GM23338 (cell line): ENCODE measurements around the gene IGF1. TPM values are rescaled to one million over a fixed set of nuclear protein-coding genes. Genes with fewer than 3 reads are reported as not detected.

Source experiments
- ATAC-seq: fragments of 200-7000 bp; cut with Tn5 transposase; 3 replicates; pipeline ENCODE4 v1.9.1; 2020
- DNase-seq: peaks from one replicate; pipeline ENCODE4 v3.0.0-alpha.2; 2015; ENCODE audit warnings: low spot score
- H2AFZ ChIP-seq: fragments of 200-600 bp; sonication (generic); 2 replicates; pipeline ENCODE4 v1.8.0; 2016; ENCODE audit warnings: antibody characterized with exemption, mild to moderate bottlenecking, moderate library complexity
- H3F3A ChIP-seq: fragments of 200-600 bp; sonication (generic); replicated peaks from 2 replicates; pipeline ENCODE4 v1.8.0; 2017; ENCODE audit warnings: antibody characterized with exemption, mixed run types, low read depth
- H3K27ac ChIP-seq: fragments of 200-600 bp; sonication (generic); 2 replicates; pipeline ENCODE4 v1.6.1; 2016; ENCODE audit warnings: low read depth
- H3K27me3 ChIP-seq: fragments of 200-600 bp; sonication (generic); 2 replicates; pipeline ENCODE4 v1.8.0; 2016; ENCODE audit warnings: mild to moderate bottlenecking, mixed run types, moderate library complexity; ENCODE audit not compliant: insufficient read depth
- H3K36me3 ChIP-seq: fragments of 200-600 bp; sonication (generic); 2 replicates; pipeline ENCODE4 v1.8.0; 2016; ENCODE audit warnings: mild to moderate bottlenecking; ENCODE audit not compliant: insufficient read depth
- H3K4me1 ChIP-seq: fragments of 200-600 bp; sonication (generic); 2 replicates; pipeline ENCODE4 v1.8.0; 2016; ENCODE audit warnings: mild to moderate bottlenecking, moderate library complexity; ENCODE audit not compliant: insufficient read depth
- H3K4me2 ChIP-seq: fragments of 200-600 bp; sonication (generic); 2 replicates; pipeline ENCODE4 v1.7.1; 2017; ENCODE audit warnings: mixed run types
- H3K4me3 ChIP-seq: fragments of 200-600 bp; sonication (generic); 2 replicates; pipeline ENCODE4 v1.6.1; 2016; ENCODE audit warnings: mixed run types
- H3K79me2 ChIP-seq: fragments of 200-600 bp; sonication (generic); replicated peaks from 2 replicates; pipeline ENCODE4 v1.8.0; 2017; ENCODE audit warnings: mild to moderate bottlenecking; ENCODE audit not compliant: insufficient read depth
- H3K9me2 ChIP-seq: fragments of 200-600 bp; sonication (generic); 2 replicates; pipeline ENCODE4 v1.8.0; 2017; ENCODE audit not compliant: insufficient read depth
- H4K20me1 ChIP-seq: fragments of 200-600 bp; sonication (generic); replicated peaks from 2 replicates; pipeline ENCODE4 v1.8.0; 2017; ENCODE audit warnings: mild to moderate bottlenecking; ENCODE audit not compliant: insufficient read depth
- H3K27ac Mint-ChIP-seq: 2 replicates; pipeline ENCODE4 v1.8.0; 2020; ENCODE audit warnings: inconsistent platforms, mild to moderate bottlenecking, moderate library complexity, mixed read lengths
- H3K27me3 Mint-ChIP-seq: 3 replicates; pipeline ENCODE4 v1.8.0; 2022; ENCODE audit warnings: low read depth, mild to moderate bottlenecking, moderate library complexity, mixed read lengths, inconsistent platforms; ENCODE audit not compliant: insufficient read depth, poor library complexity
- H3K36me3 Mint-ChIP-seq: 3 replicates; pipeline ENCODE4 v1.8.0; 2021; ENCODE audit warnings: low read depth, mild to moderate bottlenecking, inconsistent platforms, moderate library complexity, mixed read lengths
- H3K4me1 Mint-ChIP-seq: 3 replicates; pipeline ENCODE4 v1.8.0; 2020; ENCODE audit warnings: mild to moderate bottlenecking, inconsistent platforms, mixed read lengths
- H3K4me3 Mint-ChIP-seq: 3 replicates; pipeline ENCODE4 v1.8.0; 2021; ENCODE audit warnings: moderate library complexity, mild to moderate bottlenecking, inconsistent platforms, mixed read lengths
- H3K9me3 Mint-ChIP-seq: 3 replicates; pipeline ENCODE4 v1.8.0; 2020; ENCODE audit warnings: moderate library complexity, mild to moderate bottlenecking, inconsistent platforms, mixed read lengths
- CREB1 ChIP-seq: fragments of 250-450 bp; sonication (Bioruptor Pico); IDR thresholded peaks from 2 replicates; pipeline ENCODE4 v1.5.0; 2020; ENCODE audit warnings: low read depth, mild to moderate bottlenecking, moderate library complexity
- CTCF ChIP-seq, 2 experiments: fragments of 200-600 bp in 1 of 2; sonication (generic) in 1 of 2; conservative IDR thresholded peaks; 2 replicates each; pipeline versions ENCODE4 v1.5.1 to v1.6.1; 2016 to 2017; ENCODE audit warnings: antibody characterized with exemption in 2 of 2, low read depth in 2 of 2, mild to moderate bottlenecking in 2 of 2, moderate library complexity in 1 of 2
- ETS1 ChIP-seq: IDR thresholded peaks from 2 replicates; pipeline ENCODE4 v1.6.1; 2016; ENCODE audit warnings: antibody characterized with exemption
- EZH2 ChIP-seq: fragments of 200-600 bp; sonication (generic); IDR thresholded peaks from one replicate; pipeline ENCODE4 v1.8.0; 2017; ENCODE audit warnings: antibody characterized with exemption, mild to moderate bottlenecking, low read depth; ENCODE audit not compliant: unreplicated experiment
- EZH2phosphoT487 ChIP-seq: fragments of 200-600 bp; sonication (generic); IDR thresholded peaks from one replicate; pipeline ENCODE4 v1.8.1; 2018; ENCODE audit warnings: antibody characterized with exemption; ENCODE audit not compliant: unreplicated experiment
- JUNB ChIP-seq: IDR thresholded peaks from one replicate; pipeline ENCODE4 v1.6.1; 2016; ENCODE audit warnings: antibody characterized with exemption; ENCODE audit not compliant: unreplicated experiment
- NANOG ChIP-seq: IDR thresholded peaks from 2 replicates; pipeline ENCODE4 v1.6.1; 2016; ENCODE audit warnings: antibody characterized with exemption, borderline replicate concordance
- STAT1 ChIP-seq: IDR thresholded peaks from one replicate; pipeline ENCODE4 v1.6.1; 2016; ENCODE audit warnings: antibody characterized with exemption; ENCODE audit not compliant: unreplicated experiment
- ZNF114 ChIP-seq: fragments of 250-450 bp; sonication (Bioruptor Pico); IDR thresholded peaks from 2 replicates; pipeline ENCODE4 v1.5.0; 2020; ENCODE audit warnings: mild to moderate bottlenecking, moderate library complexity
- ZNF331 ChIP-seq: fragments of 250-450 bp; sonication (Bioruptor Pico); IDR thresholded peaks from 2 replicates; pipeline ENCODE4 v1.5.0; 2020; ENCODE audit warnings: low read depth, mild to moderate bottlenecking, moderate library complexity
- polyA plus RNA-seq: library from polyadenylated mRNA; unstranded; fragments of >200 nt; fragmentation: Nextera tagmentation; extraction: Ambion mirVana; gene quantifications from 2 replicates; pipeline ENCODE4 v1.2.1, GENCODE V29; 2016
- total RNA-seq: library from RNA; depleted of rRNA; stranded (reverse); fragments of >200 nt; shearing (Covaris generic); gene quantifications from 2 replicates; pipeline ENCODE4 v1.2.3, GENCODE V29; 2014
- TF ChIP-seq, protein P1 (sequence below): IDR thresholded peaks from one replicate; pipeline ENCODE4 v1.6.1; 2018; ENCODE audit warnings: antibody characterized with exemption; ENCODE audit not compliant: unreplicated experiment

IGF1 gene
- total and polyA plus RNA-seq, 2 experiments from 2014 or later, result 0.29 TPM; not detected in 1

GRCh38 chr12:102436867-102437266 is 43.5 kb downstream of the IGF1 start:
- no peaks in the 10 kb centered on the region for H3K27me3 Mint-ChIP-seq
- DNase-seq (no peak), ATAC-seq (no peak)
- H3K4me3 Mint-ChIP-seq, result no peak overlapping the region
- no peak overlapping the region for H3K27ac Mint-ChIP-seq
- H4K20me1 ChIP-seq, result no peaks in the 10 kb centered on the region
- no peak overlapping the region for H3K4me3 ChIP-seq
- no peaks in the 10 kb centered on the region for H3F3A ChIP-seq
- no peaks in the 10 kb centered on the region for H3K4me1 ChIP-seq
- no peaks in the 10 kb centered on the region for H3K79me2 ChIP-seq
- no peaks in the 10 kb centered on the region for H3K36me3 Mint-ChIP-seq
- H3K4me2 ChIP-seq, result no peak overlapping the region
- no peak overlapping the region for H3K27ac ChIP-seq
- no peaks in the 10 kb centered on the region for H3K4me1 Mint-ChIP-seq
- H3K9me3 Mint-ChIP-seq, result no peaks in the 10 kb centered on the region
- H2AFZ ChIP-seq, result no peak overlapping the region
- TF ChIP-seq CREB1 (CRISPR knock-in tag) (no peak), NANOG (no peak), CTCF (conservative IDR thresholded peaks at IDR 0.05; ENCODE audit: low read depth in 2 of 2) (no peak), EZH2phosphoT487 (no peak), ETS1 (no peak), STAT1 (no peak), JUNB (no peak), EZH2 (no peak), ZNF114 (no peak), ZNF331 (no peak)
- TF ChIP-seq, protein P1, sequence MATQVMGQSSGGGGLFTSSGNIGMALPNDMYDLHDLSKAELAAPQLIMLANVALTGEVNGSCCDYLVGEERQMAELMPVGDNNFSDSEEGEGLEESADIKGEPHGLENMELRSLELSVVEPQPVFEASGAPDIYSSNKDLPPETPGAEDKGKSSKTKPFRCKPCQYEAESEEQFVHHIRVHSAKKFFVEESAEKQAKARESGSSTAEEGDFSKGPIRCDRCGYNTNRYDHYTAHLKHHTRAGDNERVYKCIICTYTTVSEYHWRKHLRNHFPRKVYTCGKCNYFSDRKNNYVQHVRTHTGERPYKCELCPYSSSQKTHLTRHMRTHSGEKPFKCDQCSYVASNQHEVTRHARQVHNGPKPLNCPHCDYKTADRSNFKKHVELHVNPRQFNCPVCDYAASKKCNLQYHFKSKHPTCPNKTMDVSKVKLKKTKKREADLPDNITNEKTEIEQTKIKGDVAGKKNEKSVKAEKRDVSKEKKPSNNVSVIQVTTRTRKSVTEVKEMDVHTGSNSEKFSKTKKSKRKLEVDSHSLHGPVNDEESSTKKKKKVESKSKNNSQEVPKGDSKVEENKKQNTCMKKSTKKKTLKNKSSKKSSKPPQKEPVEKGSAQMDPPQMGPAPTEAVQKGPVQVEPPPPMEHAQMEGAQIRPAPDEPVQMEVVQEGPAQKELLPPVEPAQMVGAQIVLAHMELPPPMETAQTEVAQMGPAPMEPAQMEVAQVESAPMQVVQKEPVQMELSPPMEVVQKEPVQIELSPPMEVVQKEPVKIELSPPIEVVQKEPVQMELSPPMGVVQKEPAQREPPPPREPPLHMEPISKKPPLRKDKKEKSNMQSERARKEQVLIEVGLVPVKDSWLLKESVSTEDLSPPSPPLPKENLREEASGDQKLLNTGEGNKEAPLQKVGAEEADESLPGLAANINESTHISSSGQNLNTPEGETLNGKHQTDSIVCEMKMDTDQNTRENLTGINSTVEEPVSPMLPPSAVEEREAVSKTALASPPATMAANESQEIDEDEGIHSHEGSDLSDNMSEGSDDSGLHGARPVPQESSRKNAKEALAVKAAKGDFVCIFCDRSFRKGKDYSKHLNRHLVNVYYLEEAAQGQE, result no peak
- peaks cover 6% of the 10 kb centered on the region; the same call in 1 of the 2 replicates for H3K9me2 ChIP-seq
- no peaks in the 10 kb centered on the region for H3K27me3 ChIP-seq
- H3K36me3 ChIP-seq, result no peaks in the 10 kb centered on the region
